Activated CD8-positive, alpha-beta T cell treated with anti-CD3 and anti-CD28 coated beads for 36 hours (primary cell): ENCODE results near the gene CHIA. TPM values are rescaled to one million over a fixed set of nuclear protein-coding genes. Genes with fewer than 3 reads are reported as not detected.
"Not testable (repeated sequence)": the region's sequence is repeated elsewhere in the genome, so short reads cannot be mapped to it uniquely, and the experiment has no call there.

Experiments used
- ATAC-seq: fragments of 200-7000 bp; cut with Tn5 transposase; one replicate; pipeline ENCODE4 v1.10.0; 2021; ENCODE audit warnings: mild to moderate bottlenecking, moderate library complexity
- CTCF ChIA-PET: fragments of 350-600 bp; sonication (Branson Sonifier 250); formaldehyde crosslinking; loops from one replicate; lab custom pipeline; 2021; ENCODE audit warnings: antibody characterized with exemption; lab: Charles Lee
- POLR2A ChIA-PET: fragments of 350-600 bp; sonication (Branson Sonifier 250); formaldehyde crosslinking; loops from one replicate; lab custom pipeline; 2021; ENCODE audit warnings: antibody characterized with exemption; lab: Charles Lee
- DNase-seq: peaks from one replicate; pipeline ENCODE4 v3.0.0-alpha.2; 2020
- H3K27ac Mint-ChIP-seq: one replicate; pipeline ENCODE4 v1.8.0; 2021; ENCODE audit warnings: mild to moderate bottlenecking, mixed read lengths
- H3K27me3 Mint-ChIP-seq: one replicate; pipeline ENCODE4 v1.8.0; 2021; ENCODE audit warnings: mixed read lengths
- H3K36me3 Mint-ChIP-seq: one replicate; pipeline ENCODE4 v1.8.0; 2021; ENCODE audit warnings: low read depth, mixed read lengths
- H3K4me1 Mint-ChIP-seq: one replicate; pipeline ENCODE4 v1.8.0; 2021; ENCODE audit warnings: low read depth, mixed read lengths
- H3K4me3 Mint-ChIP-seq: one replicate; pipeline ENCODE4 v1.8.0; 2021; ENCODE audit warnings: mild to moderate bottlenecking, moderate library complexity, mixed read lengths
- H3K9me3 Mint-ChIP-seq: one replicate; pipeline ENCODE4 v1.8.0; 2021; ENCODE audit warnings: mixed read lengths
- intact Hi-C: fragments of 100-400 bp; cut with micrococcal nuclease; formaldehyde crosslinking; loops from one replicate; pipeline ENCODE4 v1.10.0; 2022
- total RNA-seq, 2 experiments: library from RNA; stranded (reverse); gene quantifications; one replicate each; pipeline ENCODE4 v1.2.3, GENCODE V29; 2021
- TF ChIP-seq, protein P1 (sequence below): fragments of 200-600 bp; IDR thresholded peaks from one replicate; pipeline ENCODE4 v1.8.0; 2022; ENCODE audit warnings: antibody characterized with exemption, mild to moderate bottlenecking

CHIA gene
- total RNA-seq, 2 experiments from 2014 or later, result not detected

DNA sequence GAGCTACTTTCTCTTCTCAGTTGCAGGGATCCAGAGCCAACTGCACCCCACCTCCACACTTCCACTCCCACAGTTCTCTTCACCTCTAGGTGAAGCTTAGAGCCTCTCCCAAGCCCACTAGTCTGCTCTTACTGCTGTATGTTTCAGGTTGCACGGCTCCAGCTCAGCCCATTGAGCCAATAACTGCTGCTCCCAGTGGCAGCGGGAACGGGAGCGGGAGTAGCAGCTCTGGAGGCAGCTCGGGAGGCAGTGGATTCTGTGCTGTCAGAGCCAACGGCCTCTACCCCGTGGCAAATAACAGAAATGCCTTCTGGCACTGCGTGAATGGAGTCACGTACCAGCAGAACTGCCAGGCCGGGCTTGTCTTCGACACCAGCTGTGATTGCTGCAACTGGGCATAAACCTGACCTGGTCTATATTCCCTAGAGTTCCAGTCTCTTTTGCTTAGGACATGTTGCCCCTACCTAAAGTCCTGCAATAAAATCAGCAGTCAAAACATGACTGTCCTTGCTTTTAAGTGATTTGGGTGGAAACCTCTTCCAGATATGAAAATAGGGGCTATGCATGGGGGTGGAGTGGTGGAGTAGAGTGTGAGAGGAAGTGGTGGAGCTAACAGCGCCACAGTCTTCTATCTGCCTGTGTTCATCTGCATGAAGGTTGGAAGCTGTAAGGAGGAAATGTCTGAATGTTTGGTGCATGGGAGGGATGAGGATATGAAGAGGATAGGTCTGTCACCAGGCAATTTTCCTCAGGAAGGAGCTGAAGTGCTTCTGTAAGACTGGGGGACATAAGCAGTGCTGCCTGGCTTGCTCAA is 29.6 kb downstream of the CHIA start:
- Mint-ChIP-seq H3K36me3 (no peaks in the 10 kb centered on the region), H3K27ac (no peak overlapping the region), H3K27me3 (no peaks in the 10 kb centered on the region), H3K4me3 (no peak overlapping the region), H3K4me1 (peaks cover 12% of the 10 kb centered on the region), H3K9me3 (no peaks in the 10 kb centered on the region)
- intact Hi-C loops, result no loop called here
- ChIA-PET POLR2A (no interaction called here), CTCF (interaction anchor here (0.9 to 1.7 kb wide), 5 partner anchors 10 to 536 kb away, joined by 3 to 7 read pairs (median 4); no protein-coding TSS in a partner anchor)
- no peak for DNase-seq
- TF ChIP-seq, protein P1, sequence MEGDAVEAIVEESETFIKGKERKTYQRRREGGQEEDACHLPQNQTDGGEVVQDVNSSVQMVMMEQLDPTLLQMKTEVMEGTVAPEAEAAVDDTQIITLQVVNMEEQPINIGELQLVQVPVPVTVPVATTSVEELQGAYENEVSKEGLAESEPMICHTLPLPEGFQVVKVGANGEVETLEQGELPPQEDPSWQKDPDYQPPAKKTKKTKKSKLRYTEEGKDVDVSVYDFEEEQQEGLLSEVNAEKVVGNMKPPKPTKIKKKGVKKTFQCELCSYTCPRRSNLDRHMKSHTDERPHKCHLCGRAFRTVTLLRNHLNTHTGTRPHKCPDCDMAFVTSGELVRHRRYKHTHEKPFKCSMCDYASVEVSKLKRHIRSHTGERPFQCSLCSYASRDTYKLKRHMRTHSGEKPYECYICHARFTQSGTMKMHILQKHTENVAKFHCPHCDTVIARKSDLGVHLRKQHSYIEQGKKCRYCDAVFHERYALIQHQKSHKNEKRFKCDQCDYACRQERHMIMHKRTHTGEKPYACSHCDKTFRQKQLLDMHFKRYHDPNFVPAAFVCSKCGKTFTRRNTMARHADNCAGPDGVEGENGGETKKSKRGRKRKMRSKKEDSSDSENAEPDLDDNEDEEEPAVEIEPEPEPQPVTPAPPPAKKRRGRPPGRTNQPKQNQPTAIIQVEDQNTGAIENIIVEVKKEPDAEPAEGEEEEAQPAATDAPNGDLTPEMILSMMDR, result no peak
- no peak for ATAC-seq

- no peaks in the 10 kb centered on the region for H3K27me3 Mint-ChIP-seq
- peaks cover 12% of the 10 kb centered on the region for H3K4me1 Mint-ChIP-seq
- H3K36me3 Mint-ChIP-seq, result peaks cover 1% of the 10 kb centered on the region
- peaks cover 9% of the 10 kb centered on the region for H3K9me3 Mint-ChIP-seq
- no peak for DNase-seq
- POLR2A ChIA-PET, result no interaction called here
- TF ChIP-seq, protein P1, result no peak
- ATAC-seq, result no peak
- CTCF ChIA-PET, result no interaction called here
- H3K4me3 Mint-ChIP-seq, result no peak overlapping the region
- intact Hi-C loops, result no loop called here
- H3K27ac Mint-ChIP-seq, result no peak overlapping the region
These were observed 32.6 kb downstream of the CHIA start for GRCh38 chr1:111323231-111323630.

DNA sequence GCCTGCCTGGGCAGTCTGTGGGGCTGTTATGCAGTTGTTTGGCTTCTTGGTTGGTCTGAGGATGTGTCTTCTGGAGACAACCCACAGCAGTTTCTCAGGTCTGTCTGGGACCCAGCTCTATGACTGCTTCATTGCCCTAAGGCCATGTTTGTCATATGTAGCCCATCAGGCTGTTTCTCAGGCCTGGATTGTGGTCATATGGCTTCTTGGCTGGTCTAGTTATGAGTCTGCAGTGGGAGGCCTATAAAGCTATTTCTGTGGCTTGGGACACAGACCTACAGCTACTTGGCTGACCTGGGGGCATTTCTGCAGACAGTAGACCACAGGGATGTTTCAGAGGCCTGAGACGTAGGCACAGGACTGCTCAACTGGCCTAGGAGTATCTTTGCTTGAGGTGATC is 41.5 kb downstream of the CHIA start:
- peaks cover 7% of the 10 kb centered on the region for H3K36me3 Mint-ChIP-seq
- H3K9me3 Mint-ChIP-seq, result peaks cover 29% of the 10 kb centered on the region
- TF ChIP-seq, protein P1, result no peak
- ChIA-PET CTCF (interaction anchor here (1.4 to 8.1 kb wide), 2 partner anchors 91 to 107 kb away, joined by 4 to 78 read pairs; partner anchors contain the start of gene CHI3L2), POLR2A (no interaction called here)
- H3K4me3 Mint-ChIP-seq, result no peak overlapping the region
- H3K27ac Mint-ChIP-seq, result no peak overlapping the region
- intact Hi-C loops, result no loop called here
- no peaks in the 10 kb centered on the region for H3K4me1 Mint-ChIP-seq
- H3K27me3 Mint-ChIP-seq, result no peaks in the 10 kb centered on the region
- ATAC-seq, result no peak
- no peak for DNase-seq

GRCh38 chr1:111334169-111334568 is 43.5 kb downstream of the CHIA start:
- ATAC-seq (peak; percentile 71), DNase-seq (peak; percentile 64)
- H3K4me1 Mint-ChIP-seq, result no peaks in the 10 kb centered on the region
- no peak overlapping the region for H3K27ac Mint-ChIP-seq
- peaks cover 13% of the 10 kb centered on the region for H3K9me3 Mint-ChIP-seq
- TF ChIP-seq, protein P1, result peak; percentile 72
- H3K4me3 Mint-ChIP-seq, result no peak overlapping the region
- CTCF ChIA-PET, result interaction anchor here (0.8 to 8.1 kb wide), 19 partner anchors 10 to 517 kb away, joined by 3 to 78 read pairs (median 4); partner anchors contain the start of gene CHI3L2
- H3K36me3 Mint-ChIP-seq, result peaks cover 3% of the 10 kb centered on the region
- no peaks in the 10 kb centered on the region for H3K27me3 Mint-ChIP-seq
- intact Hi-C loops, result loop anchor here (2.0 kb wide), 1 partner anchor 111 kb away; no protein-coding TSS in a partner anchor
- POLR2A ChIA-PET, result no interaction called here

- H3K27ac Mint-ChIP-seq, H3K27me3 Mint-ChIP-seq, POLR2A ChIA-PET, H3K4me3 Mint-ChIP-seq, ATAC-seq, DNase-seq, H3K36me3 Mint-ChIP-seq, H3K4me1 Mint-ChIP-seq, H3K9me3 Mint-ChIP-seq: not testable (repeated sequence)
- CTCF ChIA-PET, result interaction anchor here (1.5 to 2.0 kb wide), 3 partner anchors 8 to 304 kb away, joined by 9 to 12 read pairs (median 10); no protein-coding TSS in a partner anchor
- intact Hi-C loops, result loop anchor here (2.0 kb wide), 1 partner anchor 113 kb away; no protein-coding TSS in a partner anchor
These were observed 44.7 kb downstream of the CHIA start for GRCh38 chr1:111335214-111335877.

DNA sequence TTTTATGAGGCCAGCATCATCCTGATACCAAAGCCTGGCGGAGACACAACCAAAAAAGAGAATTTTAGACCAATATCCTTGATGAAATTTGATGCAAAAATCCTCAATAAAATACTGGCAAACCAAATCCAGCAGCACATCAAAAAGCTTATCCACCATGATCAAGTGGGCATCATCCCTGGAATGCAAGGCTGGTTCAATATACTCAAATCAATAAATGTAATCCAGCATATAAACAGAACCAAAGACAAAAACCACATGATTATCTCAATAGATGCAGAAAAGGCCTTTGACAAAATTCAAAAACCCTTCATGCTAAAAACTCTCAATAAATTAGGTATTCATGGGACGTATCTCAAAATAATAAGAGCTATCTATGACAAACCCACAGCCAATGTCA is 48.2 kb downstream of the CHIA start:
- CTCF ChIA-PET, H3K36me3 Mint-ChIP-seq: not testable (repeated sequence)

More for the DNA sequence above, 48.2 kb downstream of the CHIA start:
- H3K4me3 Mint-ChIP-seq, DNase-seq, H3K9me3 Mint-ChIP-seq, H3K27ac Mint-ChIP-seq, ATAC-seq, H3K27me3 Mint-ChIP-seq, H3K4me1 Mint-ChIP-seq, intact Hi-C loops, POLR2A ChIA-PET: not testable (repeated sequence)
